ENCODE results near the gene PUDP. TPM values are rescaled to one million over a fixed set of nuclear protein-coding genes. Genes with fewer than 3 reads are reported as not detected.
A peak's percentile ranks its signal among the peaks of the same experiment; 100 is the strongest.

Gene PUDP
- total RNA-seq, 1 donor from 2014 or later = 17.2 TPM

DNA sequence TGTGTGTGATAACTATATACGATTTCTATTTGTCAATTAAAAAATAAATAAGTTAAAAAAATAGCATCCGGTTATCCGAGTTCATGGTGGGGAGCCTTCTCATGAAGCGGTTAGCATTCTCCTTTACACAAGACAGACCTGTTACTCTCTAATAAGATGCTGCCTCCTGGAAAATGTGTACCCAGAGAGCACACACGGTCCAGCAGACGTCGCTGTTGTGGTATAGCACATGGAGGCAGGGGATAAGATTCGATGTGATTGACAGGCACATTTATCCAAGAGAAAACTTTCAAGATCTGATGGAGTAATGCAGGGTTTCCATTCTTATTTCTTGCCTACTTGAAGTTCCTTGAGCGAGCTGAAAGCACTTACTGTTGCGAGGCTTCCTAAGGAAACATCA, 63.1 kb downstream of the PUDP start:
- intact Hi-C loops (cut with DNase I) = no loop called here
- H3K27ac ChIP-seq = no peak overlapping the region
- no peak for DNase-seq (ENCODE audit: extremely low spot score in 2 of 2)
- no peaks in the 10 kb centered on the region for H3K4me1 ChIP-seq
- H3K4me3 ChIP-seq = no peak overlapping the region
- H3K9me3 ChIP-seq = no peaks in the 10 kb centered on the region
- H3K36me3 ChIP-seq = no peaks in the 10 kb centered on the region
- no peak for TF ChIP-seq POLR2A (IDR thresholded peaks at IDR 0.05)
- no peaks in the 10 kb centered on the region for H3K27me3 ChIP-seq

DNA sequence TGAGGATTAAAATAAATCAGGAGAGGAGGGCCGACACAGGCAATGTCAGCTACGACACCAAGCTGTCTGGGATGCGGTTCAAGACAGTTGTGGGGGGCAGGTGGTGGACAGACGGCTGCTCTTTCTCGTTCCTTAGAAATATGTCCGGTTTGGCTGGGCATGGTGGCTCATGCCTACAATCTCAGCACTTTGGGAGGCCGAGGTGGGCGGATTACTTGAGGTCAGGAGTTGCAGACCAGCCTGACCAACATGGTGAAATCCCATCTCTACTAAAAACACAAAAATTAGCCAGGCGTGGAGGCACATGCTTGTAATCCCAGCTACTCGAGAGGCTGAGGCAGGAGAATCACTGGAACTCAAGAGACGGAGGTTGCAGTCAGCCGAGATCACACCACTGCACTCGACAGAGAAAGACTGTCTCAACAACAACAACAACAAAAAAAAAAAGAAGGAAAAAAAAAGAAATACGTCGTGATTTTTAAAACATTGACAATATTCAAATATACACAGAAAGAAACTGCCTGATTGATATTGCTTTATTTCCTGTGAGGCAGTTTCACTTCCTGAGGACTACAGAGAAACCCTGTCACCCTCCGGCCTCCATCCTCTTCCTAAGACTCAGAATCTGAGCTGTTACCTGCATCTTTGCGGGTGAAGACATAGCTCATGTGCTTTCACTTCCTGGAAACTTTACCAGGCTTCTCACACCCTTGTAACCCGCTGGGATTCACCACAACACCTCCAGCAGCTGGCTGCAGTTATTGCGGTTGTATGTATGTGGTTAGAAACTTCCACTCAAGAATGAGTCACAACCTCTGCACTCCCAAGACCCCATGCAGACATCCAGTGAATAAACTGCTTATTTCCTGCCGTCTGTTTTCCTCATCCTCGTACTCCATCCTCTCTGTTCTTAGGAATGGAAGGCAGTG, 64.2 kb downstream of the PUDP start:
- intact Hi-C loops (cut with DNase I) = no loop called here
- no peaks in the 10 kb centered on the region for H3K9me3 ChIP-seq
- no peaks in the 10 kb centered on the region for H3K4me1 ChIP-seq
- no peak overlapping the region for H3K27ac ChIP-seq
- no peaks in the 10 kb centered on the region for H3K36me3 ChIP-seq
- DNase-seq (ENCODE audit: extremely low spot score in 2 of 2) = no peak
- no peak overlapping the region for H3K4me3 ChIP-seq
- TF ChIP-seq, protein P1, sequence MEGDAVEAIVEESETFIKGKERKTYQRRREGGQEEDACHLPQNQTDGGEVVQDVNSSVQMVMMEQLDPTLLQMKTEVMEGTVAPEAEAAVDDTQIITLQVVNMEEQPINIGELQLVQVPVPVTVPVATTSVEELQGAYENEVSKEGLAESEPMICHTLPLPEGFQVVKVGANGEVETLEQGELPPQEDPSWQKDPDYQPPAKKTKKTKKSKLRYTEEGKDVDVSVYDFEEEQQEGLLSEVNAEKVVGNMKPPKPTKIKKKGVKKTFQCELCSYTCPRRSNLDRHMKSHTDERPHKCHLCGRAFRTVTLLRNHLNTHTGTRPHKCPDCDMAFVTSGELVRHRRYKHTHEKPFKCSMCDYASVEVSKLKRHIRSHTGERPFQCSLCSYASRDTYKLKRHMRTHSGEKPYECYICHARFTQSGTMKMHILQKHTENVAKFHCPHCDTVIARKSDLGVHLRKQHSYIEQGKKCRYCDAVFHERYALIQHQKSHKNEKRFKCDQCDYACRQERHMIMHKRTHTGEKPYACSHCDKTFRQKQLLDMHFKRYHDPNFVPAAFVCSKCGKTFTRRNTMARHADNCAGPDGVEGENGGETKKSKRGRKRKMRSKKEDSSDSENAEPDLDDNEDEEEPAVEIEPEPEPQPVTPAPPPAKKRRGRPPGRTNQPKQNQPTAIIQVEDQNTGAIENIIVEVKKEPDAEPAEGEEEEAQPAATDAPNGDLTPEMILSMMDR (IDR thresholded peaks at IDR 0.05) = no peak
- TF ChIP-seq POLR2A (IDR thresholded peaks at IDR 0.05) (no peak), POLR2AphosphoS5 (IDR thresholded peaks at IDR 0.05; ENCODE audit: insufficient read depth in 1 of 2, low read depth in 1 of 2) (no peak)
- H3K27me3 ChIP-seq = no peaks in the 10 kb centered on the region

DNA sequence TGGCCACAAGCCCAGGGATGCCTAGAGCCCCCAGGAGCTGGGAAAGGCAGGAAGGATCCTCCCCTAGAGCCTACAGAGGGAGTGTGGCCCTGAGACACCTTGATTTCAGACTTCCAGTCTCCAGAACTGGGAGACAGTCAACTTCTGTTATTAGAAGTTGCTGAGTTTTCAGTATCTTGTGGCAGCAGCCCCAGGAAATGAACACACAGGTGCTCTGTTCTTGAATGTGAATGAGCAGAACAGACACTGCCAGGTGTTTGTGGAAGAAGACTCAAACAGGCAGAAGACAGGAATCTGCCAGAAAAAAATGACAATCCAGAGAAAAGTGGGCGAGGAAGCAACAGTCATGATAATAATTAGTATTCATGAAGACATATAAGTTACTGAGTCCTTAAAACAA, 64.9 kb downstream of the PUDP start:
- no peaks in the 10 kb centered on the region for H3K9me3 ChIP-seq
- no peak for TF ChIP-seq POLR2A (IDR thresholded peaks at IDR 0.05)
- no peak for TF ChIP-seq POLR2AphosphoS5 (IDR thresholded peaks at IDR 0.05; ENCODE audit: insufficient read depth in 1 of 2, low read depth in 1 of 2)
- TF ChIP-seq, protein P1 (IDR thresholded peaks at IDR 0.05) = no peak
- H3K4me3 ChIP-seq = no peak overlapping the region
- H3K27me3 ChIP-seq = no peaks in the 10 kb centered on the region
- no peaks in the 10 kb centered on the region for H3K4me1 ChIP-seq
- H3K27ac ChIP-seq = no peak overlapping the region
- intact Hi-C loops (cut with DNase I) = no loop called here
- DNase-seq (ENCODE audit: extremely low spot score in 2 of 2) = no peak
- no peaks in the 10 kb centered on the region for H3K36me3 ChIP-seq

DNA sequence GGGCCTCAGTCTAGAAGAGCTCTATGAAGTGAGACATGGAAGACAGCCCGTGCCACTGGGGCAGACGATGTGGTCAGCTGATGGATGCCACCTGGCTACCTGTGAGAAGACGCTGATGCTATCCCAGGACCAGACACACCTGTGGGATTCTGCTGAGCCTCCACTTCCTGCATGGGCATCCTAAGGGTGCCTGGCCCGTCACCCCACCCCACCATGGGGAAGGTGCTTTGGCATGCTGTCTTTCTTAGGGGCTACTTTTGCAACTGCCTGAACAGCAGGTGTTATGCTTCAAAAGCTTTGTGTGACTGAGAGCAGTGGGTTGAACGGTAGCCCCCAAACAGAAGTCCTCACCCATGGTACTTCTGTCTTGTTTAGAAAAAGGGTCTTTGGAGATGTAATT, 65.4 kb downstream of the PUDP start:
- intact Hi-C loops (cut with DNase I) = no loop called here

DNA sequence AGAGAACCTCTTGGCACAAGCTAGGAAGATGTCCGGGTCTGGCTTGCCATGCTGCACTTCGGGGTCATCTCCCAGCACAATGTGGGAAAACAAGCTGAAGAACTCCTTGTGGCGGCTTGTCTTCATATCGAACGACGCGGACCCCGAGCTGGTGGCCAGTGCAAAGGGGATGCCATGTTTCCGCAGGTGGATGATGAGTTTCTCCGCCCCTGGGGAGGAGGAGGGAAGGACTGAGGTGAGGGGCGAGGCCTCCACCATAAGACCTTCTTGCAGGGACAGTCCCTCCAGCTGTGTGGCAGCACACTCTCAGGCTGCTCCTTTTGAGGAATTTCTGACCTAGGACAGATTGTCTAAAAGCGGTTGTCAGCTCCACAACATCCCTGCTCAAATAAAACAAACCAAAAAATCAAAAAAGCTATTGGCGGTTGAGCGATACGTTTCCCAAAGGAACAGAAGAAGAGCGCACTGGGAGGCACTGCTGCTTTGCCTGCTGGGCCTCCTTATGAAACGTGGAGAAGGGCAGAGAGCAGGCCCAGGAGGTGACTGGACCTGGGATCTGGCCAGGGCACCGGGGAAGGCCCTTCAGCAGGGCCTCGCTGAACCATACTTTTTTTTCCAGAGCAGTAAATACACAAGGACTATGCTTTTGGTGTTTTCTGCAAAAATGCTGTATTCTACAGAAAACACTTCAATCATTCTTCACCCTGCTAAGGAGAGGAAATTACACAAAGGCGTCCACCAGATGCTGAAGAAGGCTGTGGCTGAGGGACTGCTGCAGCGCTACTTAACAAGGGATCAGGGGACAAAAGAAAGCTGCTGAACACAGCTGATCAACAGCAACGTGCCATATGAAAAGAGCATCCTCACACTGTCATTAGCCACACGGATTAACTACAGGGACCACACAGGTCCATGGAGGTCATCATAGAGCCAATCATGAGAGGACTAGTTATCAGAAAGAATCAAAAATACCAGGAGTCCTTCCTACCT, 70.4 kb downstream of the PUDP start:
- Histone ChIP-seq H3K27ac (no peak overlapping the region), H3K9me3 (no peaks in the 10 kb centered on the region), H3K36me3 (peaks cover 0 to 16% of the 10 kb centered on the region in 2 donors), H3K4me1 (no peaks in the 10 kb centered on the region), H3K27me3 (no peaks in the 10 kb centered on the region), H3K4me3 (no peak overlapping the region)
- peak in 1 of 2 donors; percentile 83 for DNase-seq (ENCODE audit: extremely low spot score in 2 of 2)
- intact Hi-C loops (cut with DNase I) = no loop called here
- no peak for TF ChIP-seq POLR2A (IDR thresholded peaks at IDR 0.05)
- TF ChIP-seq POLR2AphosphoS5 (IDR thresholded peaks at IDR 0.05; ENCODE audit: insufficient read depth in 1 of 2, low read depth in 1 of 2) = no peak
- TF ChIP-seq, protein P1 (IDR thresholded peaks at IDR 0.05) = no peak

More for the DNA sequence above, 65.4 kb downstream of the PUDP start:
- TF ChIP-seq POLR2AphosphoS5 (IDR thresholded peaks at IDR 0.05; ENCODE audit: insufficient read depth in 1 of 2, low read depth in 1 of 2) = no peak
- TF ChIP-seq, protein P1 (IDR thresholded peaks at IDR 0.05) = no peak
- TF ChIP-seq POLR2A (IDR thresholded peaks at IDR 0.05) = no peak
- Histone ChIP-seq H3K4me3 (no peak overlapping the region), H3K27ac (no peak overlapping the region), H3K4me1 (no peaks in the 10 kb centered on the region), H3K27me3 (no peaks in the 10 kb centered on the region), H3K9me3 (no peaks in the 10 kb centered on the region), H3K36me3 (no peaks in the 10 kb centered on the region)
- no peak for DNase-seq (ENCODE audit: extremely low spot score in 2 of 2)
